ENCODE results near the gene MACROD1.
"Not testable (repeated sequence)": the region's sequence is repeated elsewhere in the genome, so short reads cannot be mapped to it uniquely, and the experiment has no call there.

Gene MACROD1

GRCh38 chr11:63991558-63991957, 174.4 kb downstream of the MACROD1 start:
- no peak overlapping the region for H3K27ac ChIP-seq
- DNase-seq (ENCODE audit: low read depth, low spot score) = no peak

GRCh38 chr11:63986932-63987513, 178.9 kb downstream of the MACROD1 start:
- no peak for DNase-seq (ENCODE audit: low read depth, low spot score)
- peak overlapping the region; percentile 86 for H3K27ac ChIP-seq

- H3K27ac ChIP-seq = peak within 1 kb of the TSS; percentile 86
- DNase-seq (ENCODE audit: low read depth, low spot score) = peak; percentile 76
Measured at GRCh38 chr11:63986156-63986931, 179.6 kb downstream of the MACROD1 start, which contains the start of gene OTUB1. Gene OTUB1 (plus strand): TSS chr11:63986438. CDS start chr11:63986457, 19 bp downstream.

GRCh38 chr11:63985812-63986155, 180.1 kb downstream of the MACROD1 start:
- no peak for DNase-seq (ENCODE audit: low read depth, low spot score)
- H3K27ac ChIP-seq = peak overlapping the region; percentile 86

- H3K27ac ChIP-seq = no peak overlapping the region
- no peak for DNase-seq (ENCODE audit: low read depth, low spot score)
Measured at GRCh38 chr11:63979426-63979825, 186.5 kb downstream of the MACROD1 start.

GRCh38 chr11:63978551-63979239, 187.2 kb downstream of the MACROD1 start:
- DNase-seq (ENCODE audit: low read depth, low spot score) = no peak
- H3K27ac ChIP-seq = no peak overlapping the region

- peak within 1 kb of the TSS; percentile 88 for H3K27ac ChIP-seq
- peak; percentile 99 for DNase-seq (ENCODE audit: low read depth, low spot score)
Measured at GRCh38 chr11:63974259-63975143, 191.4 kb downstream of the MACROD1 start, which contains the start of gene COX8A. Gene COX8A (plus strand): TSS chr11:63974620. CDS start chr11:63974681, 61 bp downstream.

- peak overlapping the region; percentile 88 for H3K27ac ChIP-seq
- DNase-seq (ENCODE audit: low read depth, low spot score) = not testable (repeated sequence)
Measured at GRCh38 chr11:63973912-63974258, 192.0 kb downstream of the MACROD1 start.

- H3K27ac ChIP-seq = no peak overlapping the region
- no peak for DNase-seq (ENCODE audit: low read depth, low spot score)
Measured at GRCh38 chr11:63970902-63971301, 195.0 kb downstream of the MACROD1 start.

GRCh38 chr11:63969461-63969860, 196.5 kb downstream of the MACROD1 start:
- DNase-seq (ENCODE audit: low read depth, low spot score) = no peak
- H3K27ac ChIP-seq = no peak overlapping the region

- no peak overlapping the region for H3K27ac ChIP-seq
- DNase-seq (ENCODE audit: low read depth, low spot score) = no peak
Measured at GRCh38 chr11:63966444-63966843, 199.5 kb downstream of the MACROD1 start.

GRCh38 chr11:63963895-63964294, 202.0 kb downstream of the MACROD1 start:
- not testable (repeated sequence) for DNase-seq (ENCODE audit: low read depth, low spot score); H3K27ac ChIP-seq

GRCh38 chr11:63961608-63962412, 204.1 kb downstream of the MACROD1 start:
- DNase-seq (ENCODE audit: low read depth, low spot score) = no peak
- no peak overlapping the region for H3K27ac ChIP-seq

- DNase-seq (ENCODE audit: low read depth, low spot score) = no peak
- no peak overlapping the region for H3K27ac ChIP-seq
Measured at GRCh38 chr11:63958008-63958407, 207.9 kb downstream of the MACROD1 start.

- H3K27ac ChIP-seq = peak overlapping the region; percentile 88
- DNase-seq (ENCODE audit: low read depth, low spot score) = no peak
Measured at GRCh38 chr11:63952570-63952969, 213.3 kb downstream of the MACROD1 start.

GRCh38 chr11:63951779-63952536, 214.0 kb downstream of the MACROD1 start:
- H3K27ac ChIP-seq = peak overlapping the region; percentile 88
- DNase-seq (ENCODE audit: low read depth, low spot score) = no peak
